HCEC 1CT (cell line): Measurements from ENCODE around the gene TFDP1.

Source experiments
- DNase-seq: peaks from one replicate; pipeline ENCODE4 v3.0.0-alpha.2; 2017

The TFDP1 gene

GRCh38 chr13:113653264-113654174 is 69.0 kb downstream of the TFDP1 start:
- DNase-seq: no peak

GRCh38 chr13:113654175-113654560 is 69.6 kb downstream of the TFDP1 start:
- no peak for DNase-seq

- no peak for DNase-seq
These were observed 70.2 kb downstream of the TFDP1 start for GRCh38 chr13:113654591-113655345.

GRCh38 chr13:113655346-113656002 is 70.9 kb downstream of the TFDP1 start:
- DNase-seq: no peak

- DNase-seq: no peak
These were observed 71.5 kb downstream of the TFDP1 start for GRCh38 chr13:113656003-113656588.

- DNase-seq: no peak
These were observed 72.5 kb downstream of the TFDP1 start for GRCh38 chr13:113656831-113657671.

- no peak for DNase-seq
These were observed 73.5 kb downstream of the TFDP1 start, which contains the start of gene ATP4B for GRCh38 chr13:113657851-113658741. Gene ATP4B, minus strand, starts transcription at chr13:113658198. Its CDS starts 54 bp downstream, at chr13:113658144.

- DNase-seq: no peak
These were observed 74.3 kb downstream of the TFDP1 start for GRCh38 chr13:113658836-113659235.

GRCh38 chr13:113659337-113659736 is 74.8 kb downstream of the TFDP1 start:
- no peak for DNase-seq

- no peak for DNase-seq
These were observed 75.5 kb downstream of the TFDP1 start for GRCh38 chr13:113660066-113660465.

- no peak for DNase-seq
These were observed 77.0 kb downstream of the TFDP1 start for GRCh38 chr13:113661509-113661908.

- DNase-seq: no peak
These were observed 79.4 kb downstream of the TFDP1 start for GRCh38 chr13:113663934-113664333.

GRCh38 chr13:113664751-113665596 is 80.4 kb downstream of the TFDP1 start:
- no peak for DNase-seq

GRCh38 chr13:113665597-113666328 is 81.2 kb downstream of the TFDP1 start:
- DNase-seq: no peak

- DNase-seq: no peak
These were observed 81.7 kb downstream of the TFDP1 start for GRCh38 chr13:113666329-113666670.

GRCh38 chr13:113666951-113667701 is 82.6 kb downstream of the TFDP1 start, which contains the start of gene GRK1:
Gene GRK1, plus strand, starts transcription at chr13:113667219. Its CDS starts 168 bp downstream, at chr13:113667387.
- DNase-seq: no peak

GRCh38 chr13:113667771-113668490 is 83.4 kb downstream of the TFDP1 start:
- no peak for DNase-seq

GRCh38 chr13:113668491-113668971 is 84.0 kb downstream of the TFDP1 start:
- no peak for DNase-seq
